ENCODE data around the gene CCDC138. TPM values are rescaled to one million over a fixed set of nuclear protein-coding genes. Genes with fewer than 3 reads are reported as not detected.

Gene CCDC138
- total and polyA plus RNA-seq, 2 of the 13 experiments (the other 11 are each of a cell fraction or from before 2014, with no cell fraction given), result 5.6 to 32.5 TPM

GRCh38 chr2:108824316-108825070, 37.9 kb downstream of the CCDC138 start:
- ChIA-PET CTCF (ENCODE audit: low intra/inter-chr PET ratio, low total read pairs) (no interaction called here), POLR2A (no interaction called here)
- in situ Hi-C loops (cut with HindIII; ENCODE audit: extremely low pct_ligation_motif_present, low pct_unique_long_range_greater_than_20kb) (no loop called here), intact Hi-C loops (cut with micrococcal nuclease; ENCODE audit: unreplicated experiment) (no loop called here)
- H3K4me3 ChIP-seq (replicated peaks in 1 of 3; ENCODE audit: insufficient read depth in 1 of 3, low read depth in 2 of 3, low read length in 3 of 3), result no peak overlapping the region
- H4K20me1 ChIP-seq (ENCODE audit: insufficient read depth, low read length), result no peaks in the 10 kb centered on the region
- no peak overlapping the region for H3K9ac ChIP-seq (ENCODE audit: insufficient read depth, low read depth, low read length)
- no peaks in the 10 kb centered on the region for H3K27me3 ChIP-seq (ENCODE audit: control insufficient read depth in 1 of 2, insufficient read depth in 2 of 2, low read length in 2 of 2)
- FAIRE-seq (no peak), ATAC-seq (no peak), DNase-seq (ENCODE audit: low spot score) (no peak)
- peaks cover under 1 to 21% of the 10 kb centered on the region in 2 experiments for H3K36me3 ChIP-seq (replicated peaks in 1 of 2; ENCODE audit: control insufficient read depth in 1 of 2, insufficient read depth in 2 of 2, low read length in 2 of 2)
- BruUV-seq (replicated peaks), result no TSS peak
- peaks cover 12% of the 10 kb centered on the region for H3K4me1 ChIP-seq (ENCODE audit: insufficient read depth, low read length)
- TF ChIP-seq PRMT3 (CRISPR knock-in tag; IDR thresholded peaks at IDR 0.05; ENCODE audit: borderline replicate concordance, low read depth) (no peak), TOE1 (CRISPR knock-in tag; IDR thresholded peaks at IDR 0.05) (no peak), ZNF746 (CRISPR knock-in tag; IDR thresholded peaks at IDR 0.05) (no peak), ZNF101 (CRISPR knock-in tag; IDR thresholded peaks at IDR 0.05; ENCODE audit: borderline replicate concordance, low read depth) (no peak), ZNF749 (CRISPR knock-in tag; IDR thresholded peaks at IDR 0.05; ENCODE audit: borderline replicate concordance) (no peak), TBP (CRISPR knock-in tag; IDR thresholded peaks at IDR 0.05) (no peak), ZNF354B (CRISPR knock-in tag; IDR thresholded peaks at IDR 0.05) (no peak), SP2 (CRISPR knock-in tag; IDR thresholded peaks at IDR 0.05) (no peak), CBX5 (CRISPR knock-in tag; IDR thresholded peaks at IDR 0.05; ENCODE audit: borderline replicate concordance) (no peak), SOX5 (CRISPR knock-in tag; IDR thresholded peaks at IDR 0.05; ENCODE audit: borderline replicate concordance) (no peak), CENPX (CRISPR knock-in tag; IDR thresholded peaks at IDR 0.05) (no peak), SMARCE1 (IDR thresholded peaks at IDR 0.05; ENCODE audit: borderline replicate concordance) (no peak), ZNF878 (CRISPR knock-in tag; IDR thresholded peaks at IDR 0.05) (no peak), MTF1 (CRISPR knock-in tag; IDR thresholded peaks at IDR 0.05) (no peak), ZSCAN25 (CRISPR knock-in tag; IDR thresholded peaks at IDR 0.05) (no peak), ZNF547 (CRISPR knock-in tag; IDR thresholded peaks at IDR 0.05) (no peak)
- TF ChIP-seq, protein P1, sequence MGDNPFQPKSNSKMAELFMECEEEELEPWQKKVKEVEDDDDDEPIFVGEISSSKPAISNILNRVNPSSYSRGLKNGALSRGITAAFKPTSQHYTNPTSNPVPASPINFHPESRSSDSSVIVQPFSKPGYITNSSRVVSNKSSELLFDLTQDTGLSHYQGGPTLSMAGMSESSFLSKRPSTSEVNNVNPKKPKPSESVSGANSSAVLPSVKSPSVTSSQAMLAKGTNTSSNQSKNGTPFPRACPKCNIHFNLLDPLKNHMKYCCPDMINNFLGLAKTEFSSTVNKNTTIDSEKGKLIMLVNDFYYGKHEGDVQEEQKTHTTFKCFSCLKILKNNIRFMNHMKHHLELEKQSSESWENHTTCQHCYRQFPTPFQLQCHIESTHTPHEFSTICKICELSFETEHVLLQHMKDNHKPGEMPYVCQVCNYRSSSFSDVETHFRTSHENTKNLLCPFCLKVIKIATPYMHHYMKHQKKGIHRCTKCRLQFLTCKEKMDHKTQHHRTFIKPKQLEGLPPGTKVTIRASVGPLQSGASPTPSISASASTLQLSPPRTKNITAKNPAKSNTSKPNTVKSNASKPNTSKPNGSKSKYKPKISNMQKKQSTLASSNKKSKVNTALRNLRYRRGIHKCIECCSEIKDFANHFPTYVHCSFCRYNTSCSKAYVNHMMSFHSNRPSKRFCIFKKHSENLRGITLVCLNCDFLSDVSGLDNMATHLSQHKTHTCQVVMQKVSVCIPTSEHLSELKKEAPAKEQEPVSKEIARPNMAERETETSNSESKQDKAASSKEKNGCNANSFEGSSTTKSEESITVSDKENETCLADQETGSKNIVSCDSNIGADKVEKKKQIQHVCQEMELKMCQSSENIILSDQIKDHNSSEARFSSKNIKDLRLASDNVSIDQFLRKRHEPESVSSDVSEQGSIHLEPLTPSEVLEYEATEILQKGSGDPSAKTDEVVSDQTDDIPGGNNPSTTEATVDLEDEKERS (CRISPR knock-in tag; IDR thresholded peaks at IDR 0.05), result no peak
- no peak overlapping the region for H3K27ac ChIP-seq (ENCODE audit: extremely low read length, insufficient read depth, low read length)
- no peak overlapping the region for H2AFZ ChIP-seq (ENCODE audit: low read length)
- 96% methylated on average over 5 of the region's 5 CpGs for WGBS (ENCODE audit: low lambda C conversion rate)
- H3K4me2 ChIP-seq (ENCODE audit: low read depth, low read length), result no peak overlapping the region
- no peaks in the 10 kb centered on the region for H3K79me2 ChIP-seq (ENCODE audit: insufficient read depth, low read length)
- H3K9me3 ChIP-seq (ENCODE audit: low read length), result peaks cover 10% of the 10 kb centered on the region; the same call in 1 of the 2 replicates

Measured in HepG2 (cell line).